Astrocyte (in vitro differentiated cells and primary cell): ENCODE data around the gene ATRAID. TPM values are rescaled to one million over a fixed set of nuclear protein-coding genes. Genes with fewer than 3 reads are reported as not detected.

Source experiments
- DNase-seq: peaks from one replicate; pipeline ENCODE4 v3.0.0-alpha.2; 2010; ENCODE audit warnings: low read depth
- FAIRE-seq: peaks from 2 replicates; lab custom pipeline; 2011; peaks lifted over from hg19 to GRCh38; lab: Jason Lieb, UNC
- H2AFZ ChIP-seq: 2 replicates; pipeline ENCODE4 v1.6.0; 2012; ENCODE audit warnings: low read depth, low read length, inconsistent platforms
- H3K27ac ChIP-seq: 2 replicates; pipeline ENCODE4 v1.5.1; 2011; ENCODE audit warnings: low read depth, low read length, inconsistent platforms
- H3K27me3 ChIP-seq: 2 replicates; pipeline ENCODE4 v1.6.0; 2011; ENCODE audit warnings: low read length, inconsistent platforms; ENCODE audit not compliant: insufficient read depth
- H3K36me3 ChIP-seq: 2 replicates; pipeline ENCODE4 v1.5.1; 2011; ENCODE audit warnings: low read length, inconsistent platforms; ENCODE audit not compliant: insufficient read depth
- H3K4me1 ChIP-seq: 2 replicates; pipeline ENCODE4 v1.5.1; 2011; ENCODE audit warnings: low read length, inconsistent platforms; ENCODE audit not compliant: insufficient read depth
- H3K4me2 ChIP-seq: 2 replicates; pipeline ENCODE4 v1.6.0; 2012; ENCODE audit warnings: low read length, inconsistent platforms
- H3K4me3 ChIP-seq: 2 replicates; pipeline ENCODE4 v1.5.1; 2011; ENCODE audit warnings: low read depth, mild to moderate bottlenecking, low read length, inconsistent platforms; ENCODE audit not compliant: insufficient read depth
- H3K79me2 ChIP-seq: 2 replicates; pipeline ENCODE4 v1.6.0; 2012; ENCODE audit warnings: mild to moderate bottlenecking, low read length, inconsistent platforms; ENCODE audit not compliant: insufficient read depth
- H3K9ac ChIP-seq: 2 replicates; pipeline ENCODE4 v1.6.0; 2012; ENCODE audit warnings: mild to moderate bottlenecking, low read length, inconsistent platforms
- H3K9me3 ChIP-seq: 2 replicates; pipeline ENCODE4 v1.5.1; 2012; ENCODE audit warnings: low read depth, mild to moderate bottlenecking, low read length, inconsistent platforms; ENCODE audit not compliant: insufficient read depth
- H4K20me1 ChIP-seq: 2 replicates; pipeline ENCODE4 v1.6.0; 2012; ENCODE audit warnings: low read length, inconsistent platforms; ENCODE audit not compliant: insufficient read depth
- H3K27ac Mint-ChIP-seq: one replicate; pipeline ENCODE4 v1.8.0; 2021; ENCODE audit warnings: mild to moderate bottlenecking, mixed read lengths; ENCODE audit not compliant: unreplicated experiment
- H3K27me3 Mint-ChIP-seq: one replicate; pipeline ENCODE4 v1.8.0; 2021; ENCODE audit warnings: low read depth, mixed read lengths; ENCODE audit not compliant: unreplicated experiment
- H3K36me3 Mint-ChIP-seq: one replicate; pipeline ENCODE4 v1.8.0; 2021; ENCODE audit warnings: low read depth, mixed read lengths; ENCODE audit not compliant: unreplicated experiment
- H3K4me1 Mint-ChIP-seq: one replicate; pipeline ENCODE4 v1.8.0; 2021; ENCODE audit warnings: low read depth, mixed read lengths; ENCODE audit not compliant: unreplicated experiment
- H3K4me3 Mint-ChIP-seq: one replicate; pipeline ENCODE4 v1.8.0; 2021; ENCODE audit warnings: mild to moderate bottlenecking, moderate library complexity, mixed read lengths; ENCODE audit not compliant: unreplicated experiment
- H3K9me3 Mint-ChIP-seq: one replicate; pipeline ENCODE4 v1.8.0; 2021; ENCODE audit warnings: mild to moderate bottlenecking, mixed read lengths; ENCODE audit not compliant: unreplicated experiment
- EZH2 ChIP-seq: IDR thresholded peaks from 2 replicates; pipeline ENCODE4 v1.6.1; 2012; ENCODE audit warnings: mild to moderate bottlenecking, low read length, inconsistent platforms; ENCODE audit not compliant: insufficient read depth
- total RNA-seq: library from RNA; stranded (reverse); gene quantifications from 2 replicates; pipeline ENCODE4 v1.2.1, GENCODE V29; 2021
- TF ChIP-seq, protein P1 (sequence below): IDR thresholded peaks from 2 replicates; pipeline ENCODE4 v1.5.1; 2011; ENCODE audit warnings: low read depth, mild to moderate bottlenecking, inconsistent platforms, low read length, moderate library complexity; ENCODE audit not compliant: insufficient read depth

Gene ATRAID
- total RNA-seq, 1 donor from 2014 or later: 62.9 TPM

GRCh38 chr2:27218614-27219013 lies 6.8 kb downstream of the ATRAID start:
- no peak for DNase-seq
- no peak for TF ChIP-seq EZH2
- TF ChIP-seq, protein P1, sequence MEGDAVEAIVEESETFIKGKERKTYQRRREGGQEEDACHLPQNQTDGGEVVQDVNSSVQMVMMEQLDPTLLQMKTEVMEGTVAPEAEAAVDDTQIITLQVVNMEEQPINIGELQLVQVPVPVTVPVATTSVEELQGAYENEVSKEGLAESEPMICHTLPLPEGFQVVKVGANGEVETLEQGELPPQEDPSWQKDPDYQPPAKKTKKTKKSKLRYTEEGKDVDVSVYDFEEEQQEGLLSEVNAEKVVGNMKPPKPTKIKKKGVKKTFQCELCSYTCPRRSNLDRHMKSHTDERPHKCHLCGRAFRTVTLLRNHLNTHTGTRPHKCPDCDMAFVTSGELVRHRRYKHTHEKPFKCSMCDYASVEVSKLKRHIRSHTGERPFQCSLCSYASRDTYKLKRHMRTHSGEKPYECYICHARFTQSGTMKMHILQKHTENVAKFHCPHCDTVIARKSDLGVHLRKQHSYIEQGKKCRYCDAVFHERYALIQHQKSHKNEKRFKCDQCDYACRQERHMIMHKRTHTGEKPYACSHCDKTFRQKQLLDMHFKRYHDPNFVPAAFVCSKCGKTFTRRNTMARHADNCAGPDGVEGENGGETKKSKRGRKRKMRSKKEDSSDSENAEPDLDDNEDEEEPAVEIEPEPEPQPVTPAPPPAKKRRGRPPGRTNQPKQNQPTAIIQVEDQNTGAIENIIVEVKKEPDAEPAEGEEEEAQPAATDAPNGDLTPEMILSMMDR: no peak
- peak overlapping the region; percentile 87 for H3K4me3 Mint-ChIP-seq
- H3K9me3 Mint-ChIP-seq: no peaks in the 10 kb centered on the region
- no peak for FAIRE-seq
- Histone ChIP-seq H3K36me3 (peaks cover 34% of the 10 kb centered on the region), H3K4me3 (no peak overlapping the region), H3K27ac (no peak overlapping the region), H3K4me2 (peak overlapping the region; percentile 89), H2AFZ (no peak overlapping the region), H3K9me3 (no peaks in the 10 kb centered on the region), H3K79me2 (peaks cover 46% of the 10 kb centered on the region), H3K4me1 (peaks cover 10% of the 10 kb centered on the region), H4K20me1 (peaks cover 4% of the 10 kb centered on the region), H3K9ac (peak overlapping the region; percentile 82), H3K27me3 (no peaks in the 10 kb centered on the region)
- peaks cover 12% of the 10 kb centered on the region for H3K4me1 Mint-ChIP-seq
- no peaks in the 10 kb centered on the region for H3K27me3 Mint-ChIP-seq
- H3K36me3 Mint-ChIP-seq: peaks cover 19% of the 10 kb centered on the region
- peak overlapping the region; percentile 12 for H3K27ac Mint-ChIP-seq

DNA sequence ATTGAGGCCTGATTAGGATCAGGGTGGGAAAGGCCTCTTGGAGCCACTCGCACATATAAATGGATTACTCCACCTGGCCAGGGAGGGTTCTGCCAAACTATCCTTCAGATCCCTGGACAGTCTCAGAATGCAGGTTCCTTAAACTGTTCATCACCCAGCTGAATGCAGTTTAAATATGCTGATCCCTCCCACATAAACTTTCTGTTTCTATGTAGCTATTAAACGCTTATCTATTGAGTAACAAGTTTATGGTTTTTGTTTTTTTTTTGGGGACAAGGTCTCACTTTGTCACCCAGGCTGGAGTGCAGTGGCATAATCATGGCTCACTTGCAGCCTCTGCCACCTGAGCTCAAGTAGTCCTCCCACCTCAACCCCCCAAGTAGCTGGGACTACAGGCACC lies 7.2 kb downstream of the ATRAID start:
- peaks cover 4% of the 10 kb centered on the region for H4K20me1 ChIP-seq
- H3K9me3 ChIP-seq: no peaks in the 10 kb centered on the region
- Mint-ChIP-seq H3K4me1 (peaks cover 9% of the 10 kb centered on the region), H3K9me3 (no peaks in the 10 kb centered on the region), H3K27ac (no peak overlapping the region), H3K4me3 (peak overlapping the region; percentile 87), H3K36me3 (peaks cover 19% of the 10 kb centered on the region), H3K27me3 (no peaks in the 10 kb centered on the region)
- FAIRE-seq (no peak), DNase-seq (no peak)
- peaks cover 41% of the 10 kb centered on the region for H3K79me2 ChIP-seq
- peaks cover 10% of the 10 kb centered on the region for H3K4me1 ChIP-seq
- TF ChIP-seq EZH2: no peak
- TF ChIP-seq, protein P1: no peak
- H3K4me3 ChIP-seq: no peak overlapping the region
- H3K27me3 ChIP-seq: no peaks in the 10 kb centered on the region
- no peak overlapping the region for H2AFZ ChIP-seq
- H3K36me3 ChIP-seq: peaks cover 38% of the 10 kb centered on the region
- H3K9ac ChIP-seq: no peak overlapping the region
- no peak overlapping the region for H3K27ac ChIP-seq
- H3K4me2 ChIP-seq: no peak overlapping the region

DNA sequence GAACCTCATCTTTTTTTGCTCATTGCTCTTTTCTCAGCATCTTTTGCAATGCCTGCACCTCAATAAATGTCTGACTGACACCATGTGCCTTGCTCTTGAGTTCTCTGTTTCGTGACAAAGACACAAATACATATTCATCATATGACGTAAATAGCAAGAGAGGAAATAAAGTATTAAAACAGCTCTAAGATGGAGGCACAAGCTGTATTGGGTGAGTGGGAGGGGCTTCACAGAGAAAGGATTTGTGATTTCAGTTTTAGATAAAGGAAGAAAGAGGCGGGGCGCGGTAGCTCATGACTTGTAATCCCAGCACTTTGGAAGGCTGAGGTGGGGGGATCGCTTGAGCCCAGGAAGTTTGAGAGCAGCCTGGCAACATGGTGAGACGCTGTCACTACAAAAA lies 8.2 kb downstream of the ATRAID start:
- peaks cover 47% of the 10 kb centered on the region for H3K36me3 ChIP-seq
- no peaks in the 10 kb centered on the region for H3K9me3 ChIP-seq
- Mint-ChIP-seq H3K9me3 (no peaks in the 10 kb centered on the region), H3K4me1 (peaks cover 7% of the 10 kb centered on the region), H3K36me3 (peaks cover 22% of the 10 kb centered on the region), H3K27me3 (no peaks in the 10 kb centered on the region), H3K4me3 (no peak overlapping the region), H3K27ac (no peak overlapping the region)
- peaks cover 39% of the 10 kb centered on the region for H3K79me2 ChIP-seq
- TF ChIP-seq, protein P1: no peak
- TF ChIP-seq EZH2: no peak
- DNase-seq: no peak
- H3K9ac ChIP-seq: no peak overlapping the region
- no peak overlapping the region for H3K27ac ChIP-seq
- H3K4me2 ChIP-seq: no peak overlapping the region
- H2AFZ ChIP-seq: no peak overlapping the region
- no peak overlapping the region for H3K4me3 ChIP-seq
- no peak for FAIRE-seq
- H3K27me3 ChIP-seq: no peaks in the 10 kb centered on the region
- peaks cover 10% of the 10 kb centered on the region for H3K4me1 ChIP-seq
- peaks cover 4% of the 10 kb centered on the region for H4K20me1 ChIP-seq
